ENCODE data around the gene SLC27A5.
A peak's percentile ranks its signal among the peaks of the same experiment; 100 is the strongest.
"Not testable (repeated sequence)": the region's sequence is repeated elsewhere in the genome, so short reads cannot be mapped to it uniquely, and the experiment has no call there.

Gene SLC27A5

GRCh38 chr19:58484349-58484748 is 27.4 kb downstream of the SLC27A5 start:
- DNase-seq, result not testable (repeated sequence)

GRCh38 chr19:58483776-58484175 is 28.0 kb downstream of the SLC27A5 start:
- DNase-seq, result no peak

- no peak for DNase-seq
These were observed 29.4 kb downstream of the SLC27A5 start for GRCh38 chr19:58482372-58482771.

- no peak for DNase-seq
These were observed 31.0 kb downstream of the SLC27A5 start for GRCh38 chr19:58480831-58481230.

GRCh38 chr19:58480481-58480830 is 31.3 kb downstream of the SLC27A5 start:
- no peak for DNase-seq

GRCh38 chr19:58479736-58480480 is 31.9 kb downstream of the SLC27A5 start:
- no peak for DNase-seq

- no peak for DNase-seq
These were observed 32.5 kb downstream of the SLC27A5 start for GRCh38 chr19:58479303-58479702.

- no peak for DNase-seq
These were observed 33.9 kb downstream of the SLC27A5 start for GRCh38 chr19:58477871-58478270.

- no peak for DNase-seq
These were observed 34.7 kb downstream of the SLC27A5 start for GRCh38 chr19:58477130-58477529.

- no peak for DNase-seq
These were observed 35.2 kb downstream of the SLC27A5 start for GRCh38 chr19:58476498-58477015.

- peak; percentile 95 for DNase-seq
These were observed 35.9 kb downstream of the SLC27A5 start, which contains the start of gene ZNF446 for GRCh38 chr19:58475714-58476497. Gene ZNF446, plus strand, starts transcription at chr19:58476352. Its CDS starts 867 bp downstream, at chr19:58477219.

- DNase-seq, result no peak
These were observed 36.6 kb downstream of the SLC27A5 start for GRCh38 chr19:58474997-58475713.

GRCh38 chr19:58474291-58474996 is 37.3 kb downstream of the SLC27A5 start:
- DNase-seq, result no peak

- no peak for DNase-seq
These were observed 38.0 kb downstream of the SLC27A5 start for GRCh38 chr19:58473775-58474174.

GRCh38 chr19:58471736-58472135 is 40.1 kb downstream of the SLC27A5 start:
- DNase-seq, result no peak

GRCh38 chr19:58470837-58471543 is 40.8 kb downstream of the SLC27A5 start:
- not testable (repeated sequence) for DNase-seq

GRCh38 chr19:58469241-58470013 is 42.4 kb downstream of the SLC27A5 start:
- DNase-seq, result no peak

- no peak for DNase-seq
These were observed 43.5 kb downstream of the SLC27A5 start for GRCh38 chr19:58468216-58468839.

- DNase-seq, result peak; percentile 99
These were observed 44.8 kb downstream of the SLC27A5 start, which contains the start of gene ZNF324 for GRCh38 chr19:58466760-58467589. Gene ZNF324, plus strand, starts transcription at chr19:58467080. Its CDS starts 2,106 bp downstream, at chr19:58469186.

Data from stimulated activated CD8-positive, alpha-beta memory T cell treated with anti-CD3 and anti-CD28 coated beads, Interleukin-4, amount 100 ng/mL, for 48 hours (primary cell).